ENCODE measurements around the gene FEN1. TPM values are rescaled to one million over a fixed set of nuclear protein-coding genes. Genes with fewer than 3 reads are reported as not detected.

Gene FEN1
- total and polyA plus RNA-seq, 2 experiments from 2014 or later: 15.4 to 21.0 TPM

GRCh38 chr11:61769946-61770683, 22.6 kb upstream of the FEN1 start:
- 88% methylated on average over 15 of the region's 20 CpGs for WGBS (ENCODE audit: low lambda C conversion rate, missing lambda C conversion rate)
- H3K4me3 ChIP-seq: no peak overlapping the region
- no peaks in the 10 kb centered on the region for H3K27me3 ChIP-seq
- peak overlapping the region; percentile 58 for H3K4me2 ChIP-seq
- peaks cover 14% of the 10 kb centered on the region for H3K79me2 ChIP-seq
- no peaks in the 10 kb centered on the region for H3K9me3 ChIP-seq (ENCODE audit: low read depth)
- TF ChIP-seq EZH2 (IDR thresholded peaks at IDR 0.05; ENCODE audit: borderline replicate concordance): no peak
- no peak for DNase-seq (ENCODE audit: low spot score)
- H3K27ac ChIP-seq: peak overlapping the region; percentile 75
- H3K4me1 ChIP-seq (ENCODE audit: insufficient read depth): peaks cover 71% of the 10 kb centered on the region
- no peaks in the 10 kb centered on the region for H4K20me1 ChIP-seq (ENCODE audit: insufficient read depth, poor library complexity, severe bottlenecking)
- no peaks in the 10 kb centered on the region for H3K36me3 ChIP-seq (replicated peaks; ENCODE audit: insufficient read depth, low read depth)
- no peaks in the 10 kb centered on the region for H3K9me2 ChIP-seq (replicated peaks; ENCODE audit: insufficient read depth)
- no peak overlapping the region for H2AFZ ChIP-seq

- no peak for TF ChIP-seq EZH2 (IDR thresholded peaks at IDR 0.05; ENCODE audit: borderline replicate concordance)
- TF ChIP-seq EZH2phosphoT487 (IDR thresholded peaks at IDR 0.05; ENCODE audit: low read depth, severe bottlenecking, unreplicated experiment): no peak
- TF ChIP-seq CTCF (IDR thresholded peaks at IDR 0.05; ENCODE audit: poor library complexity): no peak
- WGBS (ENCODE audit: low lambda C conversion rate, missing lambda C conversion rate): 89% methylated on average over 15 of the region's 15 CpGs
These were observed 21.4 kb upstream of the FEN1 start for GRCh38 chr11:61771195-61771894.

DNA sequence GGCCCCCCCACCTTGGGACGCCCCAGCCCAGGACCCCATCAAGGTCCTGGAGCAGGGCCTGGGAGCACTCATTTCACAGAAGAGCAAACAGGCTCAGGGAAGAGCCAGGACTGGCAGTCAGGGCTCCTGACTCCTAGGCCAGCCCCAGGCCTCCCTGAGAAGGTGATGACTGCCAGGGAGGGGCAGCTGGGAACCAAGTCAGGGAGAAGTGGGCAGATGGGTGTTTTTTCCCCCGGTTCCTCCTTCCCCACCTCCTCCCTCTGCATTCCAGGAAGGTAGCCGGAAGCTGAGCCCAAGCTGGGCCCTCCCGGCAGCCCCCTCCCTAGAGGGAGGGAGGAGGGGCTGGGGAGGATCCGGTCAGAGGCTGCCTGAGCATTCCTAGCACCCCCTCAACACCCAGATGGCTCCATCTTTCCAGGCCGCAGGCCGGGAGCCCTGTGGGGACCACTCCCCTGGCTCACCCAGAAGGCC, 20.7 kb upstream of the FEN1 start:
- WGBS (ENCODE audit: low lambda C conversion rate, missing lambda C conversion rate): 37% methylated on average over 7 of the region's 7 CpGs
- peak; percentile 54 for DNase-seq (ENCODE audit: low spot score)
- TF ChIP-seq CTCF (IDR thresholded peaks at IDR 0.05; ENCODE audit: poor library complexity): no peak
- no peak for TF ChIP-seq EZH2phosphoT487 (IDR thresholded peaks at IDR 0.05; ENCODE audit: low read depth, severe bottlenecking, unreplicated experiment)
- no peak for TF ChIP-seq EZH2 (IDR thresholded peaks at IDR 0.05; ENCODE audit: borderline replicate concordance)
- Histone ChIP-seq H2AFZ (no peak overlapping the region), H3K4me2 (no peak overlapping the region), H3K4me1 (ENCODE audit: insufficient read depth) (peaks cover 53% of the 10 kb centered on the region), H3K9me2 (replicated peaks; ENCODE audit: insufficient read depth) (no peaks in the 10 kb centered on the region), H3K27me3 (no peaks in the 10 kb centered on the region), H4K20me1 (ENCODE audit: insufficient read depth, poor library complexity, severe bottlenecking) (no peaks in the 10 kb centered on the region), H3K4me3 (no peak overlapping the region), H3K79me2 (peaks cover 4% of the 10 kb centered on the region), H3K9me3 (ENCODE audit: low read depth) (no peaks in the 10 kb centered on the region), H3K27ac (peak overlapping the region; percentile 73), H3K36me3 (replicated peaks; ENCODE audit: insufficient read depth, low read depth) (no peaks in the 10 kb centered on the region)

More at GRCh38 chr11:61771195-61771894, 21.4 kb upstream of the FEN1 start:
- Histone ChIP-seq H3K27me3 (no peaks in the 10 kb centered on the region), H2AFZ (no peak overlapping the region), H3K4me1 (ENCODE audit: insufficient read depth) (peaks cover 60% of the 10 kb centered on the region), H3K4me3 (no peak overlapping the region), H3K9me3 (ENCODE audit: low read depth) (no peaks in the 10 kb centered on the region), H3K79me2 (peaks cover 10% of the 10 kb centered on the region), H3K9me2 (replicated peaks; ENCODE audit: insufficient read depth) (no peaks in the 10 kb centered on the region), H4K20me1 (ENCODE audit: insufficient read depth, poor library complexity, severe bottlenecking) (no peaks in the 10 kb centered on the region), H3K27ac (peak overlapping the region; percentile 73), H3K4me2 (no peak overlapping the region), H3K36me3 (replicated peaks; ENCODE audit: insufficient read depth, low read depth) (no peaks in the 10 kb centered on the region)
- no peak for DNase-seq (ENCODE audit: low spot score)

DNA sequence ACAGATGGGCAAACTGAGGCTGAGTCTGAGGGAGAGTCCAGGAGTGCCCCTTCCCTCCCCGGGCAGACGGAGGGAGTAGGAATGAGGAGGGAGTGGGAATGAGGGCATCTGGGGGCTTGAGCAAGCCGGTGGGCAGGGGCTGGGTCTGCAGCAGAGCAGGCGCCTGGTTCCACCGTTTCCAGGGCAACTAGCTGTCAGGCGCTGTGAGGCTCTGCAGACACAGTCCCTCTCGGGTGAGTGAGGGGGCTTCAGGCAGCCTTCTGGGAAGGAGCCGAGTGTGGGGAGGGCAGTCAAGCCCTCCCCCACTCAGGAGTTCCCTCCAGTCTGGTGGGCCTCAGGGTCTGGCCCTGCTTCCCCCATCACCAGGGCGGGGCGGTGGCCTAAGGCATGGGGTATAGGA, 19.4 kb upstream of the FEN1 start:
- DNase-seq (ENCODE audit: low spot score): peak; percentile 68
- H3K9me3 ChIP-seq (ENCODE audit: low read depth): no peaks in the 10 kb centered on the region
- H3K27me3 ChIP-seq: no peaks in the 10 kb centered on the region
- no peaks in the 10 kb centered on the region for H4K20me1 ChIP-seq (ENCODE audit: insufficient read depth, poor library complexity, severe bottlenecking)
- no peak for TF ChIP-seq CTCF (IDR thresholded peaks at IDR 0.05; ENCODE audit: poor library complexity)
- no peak for TF ChIP-seq EZH2phosphoT487 (IDR thresholded peaks at IDR 0.05; ENCODE audit: low read depth, severe bottlenecking, unreplicated experiment)
- TF ChIP-seq EZH2 (IDR thresholded peaks at IDR 0.05; ENCODE audit: borderline replicate concordance): no peak
- H3K36me3 ChIP-seq (replicated peaks; ENCODE audit: insufficient read depth, low read depth): no peaks in the 10 kb centered on the region
- 45% methylated on average over 10 of the region's 10 CpGs for WGBS (ENCODE audit: low lambda C conversion rate, missing lambda C conversion rate)
- no peaks in the 10 kb centered on the region for H3K9me2 ChIP-seq (replicated peaks; ENCODE audit: insufficient read depth)
- H3K4me1 ChIP-seq (ENCODE audit: insufficient read depth): peaks cover 45% of the 10 kb centered on the region
- H3K4me3 ChIP-seq: no peak overlapping the region
- peak overlapping the region; percentile 36 for H3K4me2 ChIP-seq
- H2AFZ ChIP-seq: no peak overlapping the region
- no peaks in the 10 kb centered on the region for H3K79me2 ChIP-seq
- peak overlapping the region; percentile 73 for H3K27ac ChIP-seq
